CD4-positive, alpha-beta T cell treated with Interleukin-15 for 1 hour (primary cell): ENCODE results near the gene GPRC5B.

Experiments used
- DNase-seq: peaks from one replicate; pipeline ENCODE4 v3.0.0-alpha.2; 2020

GPRC5B gene

DNA sequence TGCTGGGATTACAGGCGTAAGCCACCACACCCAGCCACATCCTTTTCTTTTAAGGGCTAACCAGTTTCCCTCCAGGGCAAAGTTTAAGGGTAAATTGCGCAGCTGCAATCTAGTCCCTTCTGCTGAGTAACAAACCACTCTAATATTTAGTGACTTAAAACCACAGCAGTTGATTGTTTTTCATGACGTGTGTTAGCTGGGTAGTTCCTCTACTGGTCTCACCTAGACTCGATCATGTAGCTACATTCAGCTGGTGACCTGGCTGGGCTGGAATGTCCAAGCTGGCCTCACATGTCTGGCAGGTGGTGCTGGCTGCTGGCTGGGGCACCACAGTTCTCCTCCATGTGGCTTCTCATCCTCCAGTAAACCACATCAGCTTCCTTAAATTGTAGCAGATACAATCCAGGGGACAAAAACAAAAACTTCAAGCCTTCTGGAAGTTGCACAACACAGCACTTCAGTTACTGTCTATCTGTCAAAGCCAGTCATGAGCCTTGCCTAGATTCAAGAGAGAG lies 75.5 kb downstream of the GPRC5B start:
- DNase-seq, result peak; percentile 20

DNA sequence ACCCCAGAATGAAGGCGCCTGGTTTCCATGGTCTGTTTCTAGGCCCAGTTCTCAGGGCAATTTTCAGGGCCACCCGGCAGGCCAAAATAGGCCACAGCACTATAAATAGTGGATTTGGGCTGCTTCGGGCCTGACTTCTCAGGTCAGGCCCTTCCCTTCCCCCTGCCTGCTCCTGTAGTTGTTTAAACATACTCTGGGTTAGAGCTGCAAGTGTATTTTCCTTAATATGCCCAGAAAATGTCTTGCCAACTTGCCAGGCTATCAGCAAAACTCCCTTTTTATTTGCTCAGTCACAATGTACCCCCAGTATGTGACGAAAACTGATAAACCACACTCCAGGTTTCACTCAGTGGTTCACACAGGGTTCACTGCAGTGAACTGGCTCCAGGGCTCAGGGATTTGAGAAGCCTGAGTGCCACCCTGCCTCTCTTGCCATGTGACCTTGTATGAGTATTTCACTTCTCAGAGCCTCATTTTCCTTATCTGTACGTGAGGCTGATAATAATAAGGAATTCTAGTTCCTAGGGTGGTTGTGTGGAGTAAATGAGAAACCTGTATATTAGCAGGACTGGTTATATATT lies 76.5 kb downstream of the GPRC5B start:
- DNase-seq, result no peak
